NCI-H2227 treated with DMSO at 0.1 percent for 48 hours (cell line): ENCODE measurements around the gene DDX4.

Experiments used
- DNase-seq: peaks from one replicate; lab custom pipeline; 2025; lab: John Stamatoyannopoulos, UW

The DDX4 gene

GRCh38 chr5:55821731-55822512 lies 84.1 kb downstream of the DDX4 start:
- no peak for DNase-seq

- DNase-seq, result no peak
Measured at GRCh38 chr5:55823151-55823796, 85.4 kb downstream of the DDX4 start.

- no peak for DNase-seq
Measured at GRCh38 chr5:55829956-55830355, 92.1 kb downstream of the DDX4 start.

- no peak for DNase-seq
Measured at GRCh38 chr5:55832446-55832845, 94.6 kb downstream of the DDX4 start.

GRCh38 chr5:55836191-55836590 lies 98.3 kb downstream of the DDX4 start:
- no peak for DNase-seq

GRCh38 chr5:55841976-55842375 lies 104.1 kb downstream of the DDX4 start:
- no peak for DNase-seq

GRCh38 chr5:55847837-55848236 lies 110.0 kb downstream of the DDX4 start:
- DNase-seq, result no peak

GRCh38 chr5:55848783-55849182 lies 110.9 kb downstream of the DDX4 start:
- no peak for DNase-seq

GRCh38 chr5:55850839-55851674 lies 113.2 kb downstream of the DDX4 start, which contains the start of gene IL31RA:
Gene IL31RA, plus strand, starts transcription at chr5:55851357. Its CDS starts 214 bp downstream, at chr5:55851571.
- no peak for DNase-seq

GRCh38 chr5:55851675-55851979 lies 113.8 kb downstream of the DDX4 start:
- no peak for DNase-seq

GRCh38 chr5:55852503-55852902 lies 114.6 kb downstream of the DDX4 start:
- no peak for DNase-seq

GRCh38 chr5:55853041-55853670 lies 115.3 kb downstream of the DDX4 start:
- no peak for DNase-seq

- DNase-seq, result no peak
Measured at GRCh38 chr5:55853818-55854217, 116.0 kb downstream of the DDX4 start.

- DNase-seq, result no peak
Measured at GRCh38 chr5:55855509-55855908, 117.6 kb downstream of the DDX4 start.

GRCh38 chr5:55856516-55857246 lies 118.8 kb downstream of the DDX4 start:
- no peak for DNase-seq

- no peak for DNase-seq
Measured at GRCh38 chr5:55857247-55857640, 119.4 kb downstream of the DDX4 start.

- no peak for DNase-seq
Measured at GRCh38 chr5:55858104-55858503, 120.2 kb downstream of the DDX4 start.

- no peak for DNase-seq
Measured at GRCh38 chr5:55860288-55860687, 122.4 kb downstream of the DDX4 start.

- DNase-seq, result no peak
Measured at GRCh38 chr5:55860709-55861108, 122.8 kb downstream of the DDX4 start.

GRCh38 chr5:55864606-55865541 lies 127.0 kb downstream of the DDX4 start:
- no peak for DNase-seq

- no peak for DNase-seq
Measured at GRCh38 chr5:55865831-55866230, 128.0 kb downstream of the DDX4 start.
